ENCODE measurements around the gene MDP1.

DNA sequence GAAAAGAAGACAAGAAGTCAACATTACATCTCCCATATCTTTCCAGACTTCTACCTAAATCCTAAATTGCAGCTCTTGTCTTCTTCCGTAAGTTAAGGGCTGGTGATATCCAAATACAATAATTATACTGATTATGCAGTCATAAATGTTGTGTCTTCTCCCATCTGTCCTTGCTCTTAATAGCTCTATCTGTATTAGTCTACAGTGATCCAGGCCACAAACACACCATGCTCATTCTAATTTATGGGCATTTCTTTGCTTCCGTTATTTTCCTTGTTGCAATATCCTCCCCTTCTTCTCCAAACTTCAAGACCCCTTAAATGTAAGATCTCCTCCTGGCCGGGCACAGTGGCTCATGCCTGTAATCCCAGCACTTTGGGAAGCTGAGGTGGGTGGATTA lies 3.7 kb upstream of the MDP1 start:
- TF ChIP-seq, protein P1, sequence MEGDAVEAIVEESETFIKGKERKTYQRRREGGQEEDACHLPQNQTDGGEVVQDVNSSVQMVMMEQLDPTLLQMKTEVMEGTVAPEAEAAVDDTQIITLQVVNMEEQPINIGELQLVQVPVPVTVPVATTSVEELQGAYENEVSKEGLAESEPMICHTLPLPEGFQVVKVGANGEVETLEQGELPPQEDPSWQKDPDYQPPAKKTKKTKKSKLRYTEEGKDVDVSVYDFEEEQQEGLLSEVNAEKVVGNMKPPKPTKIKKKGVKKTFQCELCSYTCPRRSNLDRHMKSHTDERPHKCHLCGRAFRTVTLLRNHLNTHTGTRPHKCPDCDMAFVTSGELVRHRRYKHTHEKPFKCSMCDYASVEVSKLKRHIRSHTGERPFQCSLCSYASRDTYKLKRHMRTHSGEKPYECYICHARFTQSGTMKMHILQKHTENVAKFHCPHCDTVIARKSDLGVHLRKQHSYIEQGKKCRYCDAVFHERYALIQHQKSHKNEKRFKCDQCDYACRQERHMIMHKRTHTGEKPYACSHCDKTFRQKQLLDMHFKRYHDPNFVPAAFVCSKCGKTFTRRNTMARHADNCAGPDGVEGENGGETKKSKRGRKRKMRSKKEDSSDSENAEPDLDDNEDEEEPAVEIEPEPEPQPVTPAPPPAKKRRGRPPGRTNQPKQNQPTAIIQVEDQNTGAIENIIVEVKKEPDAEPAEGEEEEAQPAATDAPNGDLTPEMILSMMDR (IDR thresholded peaks at IDR 0.05 in 8 of 11, conservative IDR thresholded peaks at IDR 0.05 in 3 of 11) = no peak
- TF ChIP-seq POLR2A (IDR thresholded peaks at IDR 0.05) (no peak), POLR2AphosphoS5 (IDR thresholded peaks at IDR 0.05) (no peak)

All from spleen (tissue), 7 donors.